HCT116 (cell line): ENCODE data around the gene CRIM1. TPM values are rescaled to one million over a fixed set of nuclear protein-coding genes. Genes with fewer than 3 reads are reported as not detected.
A peak's percentile ranks its signal among the peaks of the same experiment; 100 is the strongest.

Experiments used
- CTCF ChIP-seq, 3 experiments: fragments of 200-600 bp in 1 of 3; sonication (generic) in 1 of 3; IDR thresholded peaks in 2 of 3; conservative IDR thresholded peaks in 1 of 3; 2 replicates each; pipeline ENCODE4 v1.5.1; 2012 to 2017; ENCODE audit warnings: low read depth in 2 of 3, low read length in 2 of 3, antibody characterized with exemption in 1 of 3, borderline replicate concordance in 1 of 3, control low read depth in 1 of 3, mild to moderate bottlenecking in 1 of 3, mixed read lengths in 1 of 3, mixed run types in 1 of 3, moderate library complexity in 1 of 3; ENCODE audit not compliant: insufficient read depth in 1 of 3
- ELF1 ChIP-seq: IDR thresholded peaks from 2 replicates; pipeline ENCODE4 v1.6.1; 2012; ENCODE audit warnings: low read depth, borderline replicate concordance
- FOSL1 ChIP-seq: IDR thresholded peaks from 2 replicates; pipeline ENCODE4 v1.6.1; 2012; ENCODE audit warnings: low read depth
- POLR2A ChIP-seq: IDR thresholded peaks from 2 replicates; pipeline ENCODE4 v1.7.0; 2011; ENCODE audit warnings: borderline replicate concordance; ENCODE audit not compliant: insufficient read depth, insufficient read length; ENCODE audit errors: extremely low read depth
- POLR2AphosphoS5 ChIP-seq: IDR thresholded peaks from 2 replicates; pipeline ENCODE4 v1.6.1; 2011; ENCODE audit warnings: mild to moderate bottlenecking, low read depth, low read length, moderate library complexity
- SRF ChIP-seq: IDR thresholded peaks from 2 replicates; pipeline ENCODE4 v1.6.1; 2012; ENCODE audit warnings: low read depth
- ZNF274 ChIP-seq: fragments of 200-500 bp; sonication (Bioruptor generic); IDR thresholded peaks from 2 replicates; pipeline ENCODE4 v1.6.1; 2014; ENCODE audit warnings: mild to moderate bottlenecking, low read depth, low read length, inconsistent platforms
- total RNA-seq: library from RNA; stranded (reverse); gene quantifications from one replicate; pipeline ENCODE4 v1.2.1, GENCODE V29; 2021; ENCODE audit not compliant: unreplicated experiment
- TF ChIP-seq, protein P1 (sequence below): IDR thresholded peaks from 2 replicates; pipeline ENCODE4 v1.6.1; 2012; ENCODE audit warnings: low read depth

The CRIM1 gene
- total RNA-seq, 1 experiment from 2014 or later, result 27.2 TPM

GRCh38 chr2:36461039-36461681 is 105.6 kb downstream of the CRIM1 start (continued):
- TF ChIP-seq SRF (0 out of 2 replicates have a peak, but pooled peaks have one; percentile 22), FOSL1 (peak; percentile 82), POLR2AphosphoS5 (peak; percentile 21; the same call in 1 of the 2 replicates), ELF1 (no peak; the same call in 1 of the 2 replicates), CTCF (IDR thresholded peaks at IDR 0.05 in 2 of 3, conservative IDR thresholded peaks at IDR 0.05 in 1 of 3; ENCODE audit: borderline replicate concordance in 1 of 3, insufficient read depth in 1 of 3, low read depth in 2 of 3, low read length in 2 of 3) (no peak), ZNF274 (no peak), POLR2A (no peak)
- TF ChIP-seq, protein P1, sequence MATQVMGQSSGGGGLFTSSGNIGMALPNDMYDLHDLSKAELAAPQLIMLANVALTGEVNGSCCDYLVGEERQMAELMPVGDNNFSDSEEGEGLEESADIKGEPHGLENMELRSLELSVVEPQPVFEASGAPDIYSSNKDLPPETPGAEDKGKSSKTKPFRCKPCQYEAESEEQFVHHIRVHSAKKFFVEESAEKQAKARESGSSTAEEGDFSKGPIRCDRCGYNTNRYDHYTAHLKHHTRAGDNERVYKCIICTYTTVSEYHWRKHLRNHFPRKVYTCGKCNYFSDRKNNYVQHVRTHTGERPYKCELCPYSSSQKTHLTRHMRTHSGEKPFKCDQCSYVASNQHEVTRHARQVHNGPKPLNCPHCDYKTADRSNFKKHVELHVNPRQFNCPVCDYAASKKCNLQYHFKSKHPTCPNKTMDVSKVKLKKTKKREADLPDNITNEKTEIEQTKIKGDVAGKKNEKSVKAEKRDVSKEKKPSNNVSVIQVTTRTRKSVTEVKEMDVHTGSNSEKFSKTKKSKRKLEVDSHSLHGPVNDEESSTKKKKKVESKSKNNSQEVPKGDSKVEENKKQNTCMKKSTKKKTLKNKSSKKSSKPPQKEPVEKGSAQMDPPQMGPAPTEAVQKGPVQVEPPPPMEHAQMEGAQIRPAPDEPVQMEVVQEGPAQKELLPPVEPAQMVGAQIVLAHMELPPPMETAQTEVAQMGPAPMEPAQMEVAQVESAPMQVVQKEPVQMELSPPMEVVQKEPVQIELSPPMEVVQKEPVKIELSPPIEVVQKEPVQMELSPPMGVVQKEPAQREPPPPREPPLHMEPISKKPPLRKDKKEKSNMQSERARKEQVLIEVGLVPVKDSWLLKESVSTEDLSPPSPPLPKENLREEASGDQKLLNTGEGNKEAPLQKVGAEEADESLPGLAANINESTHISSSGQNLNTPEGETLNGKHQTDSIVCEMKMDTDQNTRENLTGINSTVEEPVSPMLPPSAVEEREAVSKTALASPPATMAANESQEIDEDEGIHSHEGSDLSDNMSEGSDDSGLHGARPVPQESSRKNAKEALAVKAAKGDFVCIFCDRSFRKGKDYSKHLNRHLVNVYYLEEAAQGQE, result no peak
